ENCODE measurements around the gene EIF5A.

Gene EIF5A

DNA sequence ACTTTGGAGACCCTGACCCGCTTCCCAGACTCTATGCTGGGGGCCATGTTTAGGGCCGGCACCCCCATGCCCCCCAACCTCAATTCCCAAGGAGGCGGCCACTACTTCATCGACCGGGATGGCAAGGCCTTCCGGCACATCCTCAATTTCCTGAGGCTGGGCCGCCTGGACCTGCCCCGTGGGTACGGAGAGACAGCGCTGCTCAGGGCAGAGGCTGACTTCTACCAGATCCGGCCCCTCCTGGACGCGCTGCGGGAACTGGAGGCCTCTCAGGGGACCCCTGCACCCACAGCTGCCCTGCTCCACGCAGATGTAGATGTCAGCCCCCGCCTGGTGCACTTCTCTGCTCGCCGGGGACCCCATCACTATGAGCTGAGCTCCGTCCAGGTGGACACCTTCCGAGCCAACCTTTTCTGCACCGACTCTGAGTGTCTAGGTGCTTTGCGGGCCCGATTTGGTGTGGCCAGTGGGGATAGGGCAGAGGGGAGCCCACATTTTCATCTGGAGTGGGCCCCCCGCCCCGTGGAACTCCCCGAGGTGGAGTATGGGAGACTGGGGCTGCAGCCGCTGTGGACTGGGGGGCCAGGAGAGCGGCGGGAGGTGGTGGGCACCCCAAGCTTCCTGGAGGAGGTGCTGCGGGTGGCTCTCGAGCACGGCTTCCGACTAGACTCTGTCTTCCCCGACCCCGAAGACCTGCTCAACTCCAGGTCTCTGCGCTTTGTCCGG is 45.6 kb downstream of the EIF5A start:
- in situ Hi-C loops (cut with MboI; ENCODE audit: low sequenced_read_pairs) = no loop called here

DNA sequence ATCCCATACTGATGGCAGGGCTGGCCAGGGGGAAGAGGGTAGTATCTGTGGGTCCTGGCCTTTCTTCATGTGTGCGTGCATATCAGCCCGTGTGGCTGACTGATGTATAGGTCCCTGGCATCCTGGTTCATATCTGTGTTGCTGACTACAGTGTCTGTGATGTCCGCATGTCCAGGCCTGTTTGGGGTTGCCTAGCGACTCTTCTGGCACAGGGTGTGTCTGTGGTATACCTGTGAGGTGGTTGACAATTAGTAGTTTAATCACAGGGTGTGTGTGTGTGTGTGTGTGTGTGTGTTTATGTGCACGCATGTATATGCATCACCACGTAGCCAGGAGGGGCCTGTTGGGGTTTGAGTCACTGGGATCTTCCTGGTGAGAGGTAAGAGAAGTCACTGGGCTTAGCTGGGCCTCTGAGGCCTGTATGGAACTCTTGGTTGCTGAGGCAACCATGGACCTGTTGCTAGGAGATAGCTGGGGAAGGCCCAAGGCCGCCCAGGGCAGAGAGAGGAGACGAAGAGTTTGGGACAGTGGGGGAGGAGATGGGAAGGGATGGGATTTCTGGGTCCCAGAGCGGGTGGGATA is 46.9 kb downstream of the EIF5A start:
- in situ Hi-C loops (cut with MboI; ENCODE audit: low sequenced_read_pairs) = no loop called here

DNA sequence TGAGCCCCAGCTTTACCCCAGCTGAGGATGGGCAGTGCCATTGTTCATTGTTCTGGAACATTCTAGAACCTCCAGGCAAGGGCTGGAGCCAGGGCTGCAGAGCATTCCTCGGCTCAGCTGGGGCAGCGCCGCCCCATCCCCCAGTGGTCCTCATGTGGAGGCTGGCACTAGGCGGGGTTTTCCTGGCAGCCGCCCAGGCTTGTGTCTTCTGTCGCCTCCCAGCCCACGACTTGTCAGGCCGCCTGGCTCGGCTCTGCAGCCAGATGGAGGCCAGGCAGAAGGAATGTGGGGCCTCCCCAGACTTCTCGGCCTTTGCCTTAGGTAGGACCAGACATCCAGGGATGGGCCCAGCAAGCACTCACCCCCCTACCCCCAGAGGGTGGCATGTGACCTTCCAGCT is 47.6 kb downstream of the EIF5A start, which contains the start of gene TMEM95:
Gene TMEM95, plus strand, starts transcription at position 104 of the 400 bp plus-strand sequence. Its CDS starts 49 bp downstream, at position 153.
- in situ Hi-C loops (cut with MboI; ENCODE audit: low sequenced_read_pairs) = no loop called here

DNA sequence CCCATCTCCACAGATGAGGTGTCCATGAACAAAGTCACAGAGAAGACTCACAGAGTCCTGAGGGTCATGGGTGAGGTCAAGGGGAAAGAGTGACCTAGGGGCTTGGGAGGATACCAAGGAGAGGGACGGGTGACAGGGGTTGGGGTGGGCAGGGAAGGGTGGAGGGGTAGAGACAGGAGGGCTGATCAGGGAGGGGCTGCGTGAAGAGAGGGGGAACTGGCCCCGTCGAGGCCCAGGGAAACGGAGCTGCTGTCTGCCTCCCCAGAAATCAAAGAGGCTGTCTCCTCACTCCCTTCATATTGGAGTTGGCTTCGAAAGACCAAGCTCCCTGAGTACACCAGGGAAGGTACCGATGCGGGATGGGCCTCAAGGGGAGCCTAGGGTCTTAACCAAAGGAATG is 48.1 kb downstream of the EIF5A start:
- in situ Hi-C loops (cut with MboI; ENCODE audit: low sequenced_read_pairs) = no loop called here

DNA sequence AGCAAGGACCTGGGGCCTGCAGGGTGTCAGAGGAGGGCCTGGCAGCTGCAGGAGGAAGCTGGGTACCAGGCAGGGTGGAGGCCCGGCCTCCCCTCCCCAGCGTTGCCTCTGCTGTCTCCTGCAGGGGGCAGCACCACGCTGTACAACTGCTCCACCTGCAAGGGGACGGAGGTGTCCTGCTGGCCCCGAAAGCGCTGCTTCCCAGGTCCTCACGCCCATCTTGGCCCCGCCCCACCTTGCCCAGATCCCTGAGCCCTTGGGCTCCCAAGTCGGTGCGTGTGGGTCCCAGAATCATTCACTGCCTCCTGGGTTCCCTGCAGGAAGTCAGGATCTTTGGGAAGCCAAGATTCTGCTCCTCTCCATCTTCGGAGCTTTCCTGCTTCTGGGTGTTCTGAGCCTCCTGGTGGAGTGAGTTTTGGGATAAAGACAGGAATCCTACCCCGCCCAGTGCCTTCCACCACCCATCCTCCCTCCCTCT is 48.7 kb downstream of the EIF5A start:
- in situ Hi-C loops (cut with MboI; ENCODE audit: low sequenced_read_pairs) = no loop called here

DNA sequence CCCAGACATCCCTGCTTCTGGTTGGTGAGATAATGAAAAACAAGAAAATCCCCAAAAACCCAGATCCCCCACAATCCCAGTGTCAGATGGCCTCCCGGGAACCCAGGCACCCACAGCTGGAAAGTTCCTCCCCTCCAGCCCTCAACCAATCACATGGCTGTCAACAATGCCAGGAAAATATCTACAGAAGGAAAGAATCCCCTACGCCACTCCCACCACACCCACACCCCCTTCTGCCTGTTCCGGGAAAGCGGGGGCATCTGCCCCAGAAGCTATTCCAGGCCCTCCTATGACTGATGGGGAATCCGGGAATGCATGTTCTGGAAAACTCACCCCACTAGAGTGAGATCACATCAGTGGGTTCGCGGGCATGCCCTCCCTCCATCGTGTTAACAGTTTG is 49.3 kb downstream of the EIF5A start:
- in situ Hi-C loops (cut with MboI; ENCODE audit: low sequenced_read_pairs) = no loop called here

DNA sequence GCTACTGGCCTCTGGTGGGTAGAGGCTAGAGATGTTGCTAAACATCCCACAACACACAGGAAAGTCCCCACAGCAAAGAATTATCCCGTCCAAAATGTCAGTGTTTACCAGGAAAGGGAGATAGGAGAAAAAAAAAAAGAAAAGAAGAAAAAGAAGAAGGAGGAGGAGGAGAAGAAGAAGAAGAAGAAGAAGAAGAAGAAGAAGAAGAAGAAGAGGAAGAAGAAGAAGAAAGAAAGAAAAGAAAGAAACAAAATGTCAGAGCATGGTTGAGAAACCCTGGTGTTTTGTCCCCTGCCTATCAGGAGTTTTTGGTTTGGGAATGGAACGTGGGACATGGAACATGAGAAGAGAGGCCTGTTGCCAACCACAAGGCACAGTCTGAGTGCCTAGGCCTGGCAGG is 50.0 kb downstream of the EIF5A start:
- in situ Hi-C loops (cut with MboI; ENCODE audit: low sequenced_read_pairs) = no loop called here

DNA sequence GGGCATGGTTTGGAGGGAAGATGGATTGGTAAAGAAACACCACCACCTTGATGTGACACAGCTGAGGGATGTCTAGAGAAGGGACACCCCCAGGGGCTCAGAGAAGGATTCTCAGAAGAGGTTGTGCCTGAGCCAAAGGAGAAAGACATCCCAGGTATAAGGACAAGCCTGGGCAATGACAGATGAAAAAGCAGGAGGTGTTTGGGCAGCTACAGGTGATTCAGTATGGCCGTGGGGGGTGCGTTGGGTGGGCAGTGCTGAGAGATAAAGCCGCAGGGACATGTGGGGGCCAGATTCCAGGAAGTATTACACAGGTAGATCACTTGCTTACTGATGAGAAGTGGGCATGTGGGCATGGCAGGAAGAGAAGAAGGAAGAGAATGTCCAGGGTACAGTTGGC is 54.5 kb downstream of the EIF5A start:
- in situ Hi-C loops (cut with MboI; ENCODE audit: low sequenced_read_pairs) = no loop called here

All from hTERT RPE-1 (cell line).